ENCODE measurements around the gene JPT1. TPM values are rescaled to one million over a fixed set of nuclear protein-coding genes. Genes with fewer than 3 reads are reported as not detected.

JPT1 gene
- total RNA-seq, 4 donors from 2014 or later = 18.8 to 45.9 (median 31.7) TPM

- TF ChIP-seq CTCF (IDR thresholded peaks at IDR 0.05) = no peak
- DNase-seq (ENCODE audit: low spot score) = no peak
- no peak for ATAC-seq (ENCODE audit: low FRiP score)
Observed at GRCh38 chr17:75094871-75095399, 59.4 kb downstream of the JPT1 start.

GRCh38 chr17:75093548-75094158 is 60.7 kb downstream of the JPT1 start:
- ATAC-seq (ENCODE audit: low FRiP score) (peak; percentile 57), DNase-seq (ENCODE audit: low spot score) (no peak)
- no peak for TF ChIP-seq CTCF (IDR thresholded peaks at IDR 0.05)

GRCh38 chr17:75091855-75092327 is 62.4 kb downstream of the JPT1 start:
- ATAC-seq (ENCODE audit: low FRiP score) = no peak
- DNase-seq (ENCODE audit: low spot score) = no peak
- TF ChIP-seq CTCF (IDR thresholded peaks at IDR 0.05) = no peak

- DNase-seq (ENCODE audit: low spot score) = no peak
- ATAC-seq (ENCODE audit: low FRiP score) = no peak
- TF ChIP-seq CTCF (IDR thresholded peaks at IDR 0.05) = no peak
Observed at GRCh38 chr17:75090871-75091854, 63.1 kb downstream of the JPT1 start.

GRCh38 chr17:75088465-75089417 is 65.6 kb downstream of the JPT1 start:
- DNase-seq (ENCODE audit: low spot score) (no peak), ATAC-seq (ENCODE audit: low FRiP score) (peak; percentile 61)
- no peak for TF ChIP-seq CTCF (IDR thresholded peaks at IDR 0.05)
